Mesothelial cell of epicardium (in vitro differentiated cells): ENCODE measurements around the gene ZNF710. TPM values are rescaled to one million over a fixed set of nuclear protein-coding genes. Genes with fewer than 3 reads are reported as not detected.

Source experiments
- DNase-seq, 2 experiments: peaks; one replicate each; pipeline ENCODE4 v3.0.0; 2021; ENCODE audit warnings: low spot score in 2 of 2; ENCODE audit not compliant: unreplicated experiment in 2 of 2
- H3K27ac Mint-ChIP-seq: 2 replicates; pipeline ENCODE4 v1.8.0; 2021; ENCODE audit warnings: mixed read lengths
- H3K27me3 Mint-ChIP-seq: 2 replicates; pipeline ENCODE4 v1.8.0; 2021; ENCODE audit warnings: low read depth, mixed read lengths
- H3K36me3 Mint-ChIP-seq: 2 replicates; pipeline ENCODE4 v1.8.0; 2021; ENCODE audit warnings: mixed read lengths
- H3K4me1 Mint-ChIP-seq: 2 replicates; pipeline ENCODE4 v1.8.0; 2021; ENCODE audit warnings: mixed read lengths
- H3K4me3 Mint-ChIP-seq: 2 replicates; pipeline ENCODE4 v1.8.0; 2021; ENCODE audit warnings: mild to moderate bottlenecking, moderate library complexity, mixed read lengths
- H3K9me3 Mint-ChIP-seq: 2 replicates; pipeline ENCODE4 v1.8.0; 2021; ENCODE audit warnings: mixed read lengths
- total RNA-seq: library from RNA; stranded (reverse); gene quantifications from 3 replicates; pipeline ENCODE4 v1.2.1, GENCODE V29; 2021
- TF ChIP-seq, protein P1 (sequence below): fragments of 200-600 bp; sonication (generic); IDR thresholded peaks from one replicate; pipeline ENCODE4 v1.5.0; 2021; ENCODE audit warnings: antibody characterized with exemption; ENCODE audit not compliant: unreplicated experiment

Gene ZNF710
- total RNA-seq, 1 donor from 2014 or later = 30.4 TPM

DNA sequence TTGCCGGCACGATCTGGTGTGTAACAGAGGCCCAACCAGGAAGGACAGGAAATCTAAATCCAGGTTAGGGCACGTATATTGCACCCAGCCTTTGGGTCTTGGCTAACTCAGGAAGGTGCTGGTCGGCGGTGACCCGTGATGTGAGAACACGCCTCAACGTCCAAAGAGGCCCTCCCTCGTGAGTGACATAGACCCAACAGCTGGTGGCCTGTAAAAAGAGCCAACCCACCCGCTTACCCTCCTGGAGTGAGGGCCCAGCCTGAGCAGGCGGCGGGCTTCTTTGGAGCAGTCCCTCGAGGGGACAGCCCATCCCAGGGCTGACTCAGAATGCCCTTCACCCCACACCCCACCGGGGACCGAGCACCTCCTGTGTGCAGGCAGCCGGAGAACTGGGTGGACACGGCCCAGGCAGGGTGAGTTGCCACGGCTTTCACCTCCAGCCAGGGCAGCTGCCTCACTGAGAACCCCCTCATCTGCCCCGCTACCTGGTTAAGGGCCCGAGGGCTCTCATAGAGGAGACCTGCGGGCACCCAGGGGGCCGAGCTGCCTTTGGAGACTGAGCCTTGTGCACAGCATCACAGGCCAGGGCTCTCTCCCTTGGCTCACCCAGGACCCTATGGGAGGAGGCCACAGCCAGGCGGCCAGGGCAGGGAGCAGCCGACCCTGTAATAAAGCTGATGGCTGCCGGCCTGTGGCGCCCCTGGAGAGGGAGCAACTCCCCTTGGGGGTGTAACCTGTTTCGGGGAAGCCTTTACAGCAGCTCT is 41.8 kb downstream of the ZNF710 start:
- no peak overlapping the region for H3K4me3 Mint-ChIP-seq
- H3K27ac Mint-ChIP-seq = no peak overlapping the region
- DNase-seq = no peak
- H3K36me3 Mint-ChIP-seq = no peaks in the 10 kb centered on the region
- no peaks in the 10 kb centered on the region for H3K27me3 Mint-ChIP-seq
- TF ChIP-seq, protein P1, sequence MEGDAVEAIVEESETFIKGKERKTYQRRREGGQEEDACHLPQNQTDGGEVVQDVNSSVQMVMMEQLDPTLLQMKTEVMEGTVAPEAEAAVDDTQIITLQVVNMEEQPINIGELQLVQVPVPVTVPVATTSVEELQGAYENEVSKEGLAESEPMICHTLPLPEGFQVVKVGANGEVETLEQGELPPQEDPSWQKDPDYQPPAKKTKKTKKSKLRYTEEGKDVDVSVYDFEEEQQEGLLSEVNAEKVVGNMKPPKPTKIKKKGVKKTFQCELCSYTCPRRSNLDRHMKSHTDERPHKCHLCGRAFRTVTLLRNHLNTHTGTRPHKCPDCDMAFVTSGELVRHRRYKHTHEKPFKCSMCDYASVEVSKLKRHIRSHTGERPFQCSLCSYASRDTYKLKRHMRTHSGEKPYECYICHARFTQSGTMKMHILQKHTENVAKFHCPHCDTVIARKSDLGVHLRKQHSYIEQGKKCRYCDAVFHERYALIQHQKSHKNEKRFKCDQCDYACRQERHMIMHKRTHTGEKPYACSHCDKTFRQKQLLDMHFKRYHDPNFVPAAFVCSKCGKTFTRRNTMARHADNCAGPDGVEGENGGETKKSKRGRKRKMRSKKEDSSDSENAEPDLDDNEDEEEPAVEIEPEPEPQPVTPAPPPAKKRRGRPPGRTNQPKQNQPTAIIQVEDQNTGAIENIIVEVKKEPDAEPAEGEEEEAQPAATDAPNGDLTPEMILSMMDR = no peak
- no peaks in the 10 kb centered on the region for H3K9me3 Mint-ChIP-seq
- peaks cover 55% of the 10 kb centered on the region for H3K4me1 Mint-ChIP-seq

DNA sequence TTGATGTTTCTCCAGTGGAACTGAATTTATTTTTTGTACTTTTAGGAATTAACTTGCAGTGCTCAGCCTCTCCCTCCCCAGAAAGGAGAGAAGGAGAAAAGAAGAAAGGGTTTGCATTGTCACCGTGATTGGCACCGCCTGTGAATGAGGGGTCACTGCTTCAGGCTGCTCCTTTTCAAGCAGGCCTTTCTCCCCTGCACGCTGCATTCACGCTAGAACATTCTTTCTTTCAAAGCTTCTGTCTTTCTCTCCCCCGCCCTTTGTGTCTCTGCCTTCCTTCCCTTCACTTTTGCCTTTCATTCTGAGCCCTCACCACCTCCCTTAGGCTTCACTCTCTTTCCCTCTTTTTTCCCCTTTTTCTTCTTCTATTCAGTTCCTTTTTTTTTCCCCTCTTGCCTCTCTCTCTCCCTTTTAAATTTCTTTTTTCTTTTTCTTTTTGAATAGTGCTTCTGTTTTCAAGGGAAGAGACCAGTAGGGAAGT is 42.4 kb downstream of the ZNF710 start:
- Mint-ChIP-seq H3K9me3 (no peaks in the 10 kb centered on the region), H3K4me1 (peaks cover 49% of the 10 kb centered on the region), H3K4me3 (no peak overlapping the region)

DNA sequence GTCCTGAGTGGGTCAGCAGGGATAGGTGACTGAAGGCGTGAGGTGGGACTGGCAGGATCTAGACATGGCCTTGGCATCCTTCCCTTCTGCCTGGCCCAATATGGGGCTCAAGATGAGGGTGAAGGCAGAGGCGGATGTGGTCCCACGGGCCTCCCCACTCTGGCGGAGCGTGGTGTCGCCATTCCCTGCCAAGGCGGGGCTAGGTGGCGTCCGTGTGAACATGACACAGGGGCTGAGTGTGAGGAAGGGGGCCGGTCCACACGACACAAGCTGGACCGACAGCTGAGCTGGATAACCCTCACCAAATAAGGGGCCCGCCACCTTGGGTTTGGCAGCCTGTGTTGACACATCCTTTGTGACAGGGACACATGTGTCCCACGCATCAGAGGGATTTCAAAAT is 43.1 kb downstream of the ZNF710 start:
- TF ChIP-seq, protein P1 = no peak
- no peaks in the 10 kb centered on the region for H3K36me3 Mint-ChIP-seq
- H3K4me1 Mint-ChIP-seq = peaks cover 50% of the 10 kb centered on the region
- no peak overlapping the region for H3K4me3 Mint-ChIP-seq
- H3K27me3 Mint-ChIP-seq = no peaks in the 10 kb centered on the region
- DNase-seq = no peak
- peak overlapping the region; percentile 79 for H3K27ac Mint-ChIP-seq
- no peaks in the 10 kb centered on the region for H3K9me3 Mint-ChIP-seq

More for the DNA sequence above, 42.4 kb downstream of the ZNF710 start:
- DNase-seq = no peak
- Mint-ChIP-seq H3K36me3 (no peaks in the 10 kb centered on the region), H3K27ac (peak overlapping the region; percentile 79), H3K27me3 (no peaks in the 10 kb centered on the region)
- TF ChIP-seq, protein P1 = no peak

DNA sequence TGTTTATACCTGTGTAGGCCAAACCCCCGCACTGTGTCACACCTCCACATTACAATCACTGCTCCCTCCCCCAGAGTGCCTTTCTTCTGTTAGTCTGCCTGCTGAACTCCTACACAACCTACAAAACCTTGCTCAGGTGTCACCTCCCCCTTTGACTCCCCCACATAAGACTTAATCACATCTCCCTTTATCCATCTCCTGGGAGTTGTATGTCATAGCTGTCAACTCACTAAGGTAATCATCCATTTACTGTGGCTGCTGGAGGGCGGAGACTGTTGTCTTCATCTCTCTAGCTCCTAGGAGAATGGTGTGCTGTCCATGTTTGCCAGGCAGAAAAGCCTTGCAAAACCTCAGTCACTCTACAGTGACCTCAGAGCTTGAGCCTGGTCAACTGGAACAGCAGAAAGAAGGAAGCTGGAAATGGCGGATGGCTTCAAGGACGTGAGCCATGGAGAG is 43.8 kb downstream of the ZNF710 start:
- Mint-ChIP-seq H3K36me3 (no peaks in the 10 kb centered on the region), H3K27ac (no peak overlapping the region), H3K4me3 (no peak overlapping the region), H3K27me3 (no peaks in the 10 kb centered on the region), H3K9me3 (no peaks in the 10 kb centered on the region), H3K4me1 (peaks cover 48% of the 10 kb centered on the region)
- TF ChIP-seq, protein P1 = no peak
- no peak for DNase-seq

DNA sequence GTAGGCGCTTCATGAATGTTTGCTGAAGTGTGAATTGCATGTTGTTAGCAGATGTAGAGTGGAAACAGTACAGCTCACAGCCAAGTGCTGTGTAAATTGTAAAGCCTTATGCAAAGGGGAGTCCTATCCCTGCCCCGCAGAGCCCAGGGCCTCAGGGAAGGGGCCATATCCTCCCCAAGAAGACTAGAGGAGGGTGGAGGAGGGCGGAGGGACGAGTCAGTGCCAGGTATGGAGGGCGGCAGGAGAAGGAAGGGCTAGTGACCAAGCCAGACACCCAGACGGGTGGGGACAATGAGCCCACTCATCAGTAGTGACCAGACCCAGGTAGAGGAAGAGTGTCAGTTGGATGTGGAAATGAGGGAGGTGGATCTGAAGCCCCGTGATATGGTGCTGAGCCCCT is 45.2 kb downstream of the ZNF710 start:
- DNase-seq = no peak
- H3K27me3 Mint-ChIP-seq = no peaks in the 10 kb centered on the region
- peaks cover 35% of the 10 kb centered on the region for H3K4me1 Mint-ChIP-seq
- TF ChIP-seq, protein P1 = no peak
- no peak overlapping the region for H3K4me3 Mint-ChIP-seq
- H3K9me3 Mint-ChIP-seq = no peaks in the 10 kb centered on the region
- no peaks in the 10 kb centered on the region for H3K36me3 Mint-ChIP-seq
- H3K27ac Mint-ChIP-seq = peak overlapping the region; percentile 61
